IMR-90 (cell line): ENCODE data around the gene ITPRID1. TPM values are rescaled to one million over a fixed set of nuclear protein-coding genes. Genes with fewer than 3 reads are reported as not detected.

Experiments
- ATAC-seq: fragments of 200-7000 bp; cut with Tn5 transposase; 2 replicates; pipeline ENCODE4 v1.9.1; 2020; ENCODE audit warnings: low read depth, mild to moderate bottlenecking, moderate library complexity
- BruUV-seq: library from RNA; stranded (reverse); fragments of 400-500 nt; replicated peaks from 2 replicates; lab custom pipeline; 2021; lab: Mats Ljungman, UMichigan
- CTCF ChIA-PET: fragments of 300-600 bp; formaldehyde crosslinking; extraction: SDS; loops from one replicate; lab custom pipeline; 2021; ENCODE audit warnings: antibody characterized with exemption; lab: Yijun Ruan, JAX
- POLR2A ChIA-PET: fragments of 300-600 bp; sonication (Branson Sonifier 250); formaldehyde crosslinking; loops from one replicate; lab custom pipeline; 2022; ENCODE audit warnings: antibody characterized with exemption; ENCODE audit not compliant: unreplicated experiment; lab: Charles Lee
- DNase-seq: peaks from one replicate; pipeline ENCODE4 v3.0.0; 2013
- H2AFZ ChIP-seq: replicated peaks from 2 replicates; pipeline ENCODE3; 2013; ENCODE audit warnings: low read length, mild to moderate bottlenecking; ENCODE audit not compliant: poor library complexity
- H2AK5ac ChIP-seq: 2 replicates; pipeline ENCODE4 v1.6.1; 2013; ENCODE audit warnings: low read depth, low read length, inconsistent platforms
- H2AK9ac ChIP-seq: replicated peaks from 2 replicates; pipeline ENCODE3; 2013; ENCODE audit warnings: mild to moderate bottlenecking, low read depth, low read length, moderate library complexity; ENCODE audit not compliant: poor library complexity
- H2BK120ac ChIP-seq: 2 replicates; pipeline ENCODE4 v1.6.1; 2013; ENCODE audit warnings: low read depth, low read length, inconsistent platforms
- H2BK15ac ChIP-seq: 3 replicates; pipeline ENCODE4 v1.6.1; 2013; ENCODE audit warnings: low read depth, low read length, inconsistent platforms
- H2BK20ac ChIP-seq: 2 replicates; pipeline ENCODE4 v1.6.1; 2013; ENCODE audit warnings: low read depth, mild to moderate bottlenecking, inconsistent platforms, low read length, moderate library complexity
- H2BK5ac ChIP-seq: 2 replicates; pipeline ENCODE4 v1.6.1; 2013; ENCODE audit warnings: mild to moderate bottlenecking, low read depth, low read length, inconsistent platforms; ENCODE audit not compliant: poor library complexity, severe bottlenecking
- H3K14ac ChIP-seq: replicated peaks from 2 replicates; pipeline ENCODE4 v1.6.1; 2013; ENCODE audit warnings: low read depth, low read length, inconsistent platforms
- H3K18ac ChIP-seq: 2 replicates; pipeline ENCODE4 v1.6.1; 2013; ENCODE audit warnings: low read depth, low read length, control low read depth
- H3K23ac ChIP-seq: 2 replicates; pipeline ENCODE4 v1.6.1; 2013; ENCODE audit warnings: low read depth, low read length, inconsistent platforms
- H3K27ac ChIP-seq: 2 replicates; pipeline ENCODE4 v1.5.1; 2013; ENCODE audit warnings: mild to moderate bottlenecking, control low read depth, low read length; ENCODE audit not compliant: insufficient read depth
- H3K27me3 ChIP-seq: 2 replicates; pipeline ENCODE4 v1.6.1; 2013; ENCODE audit warnings: low read length; ENCODE audit not compliant: control insufficient read depth, insufficient read depth
- H3K36me3 ChIP-seq: 2 replicates; pipeline ENCODE4 v1.6.1; 2013; ENCODE audit warnings: low read length, mixed read lengths; ENCODE audit not compliant: control insufficient read depth, insufficient read depth
- H3K4ac ChIP-seq: 2 replicates; pipeline ENCODE4 v1.6.1; 2013; ENCODE audit warnings: low read depth, low read length, inconsistent platforms
- H3K4me1 ChIP-seq: 2 replicates; pipeline ENCODE4 v1.6.1; 2013; ENCODE audit warnings: low read length, mixed read lengths; ENCODE audit not compliant: control insufficient read depth, insufficient read depth
- H3K4me2 ChIP-seq: 2 replicates; pipeline ENCODE4 v1.6.1; 2013; ENCODE audit warnings: low read depth, mild to moderate bottlenecking, control low read depth, low read length, moderate library complexity
- H3K4me3 ChIP-seq: 2 replicates; pipeline ENCODE4 v1.5.1; 2013; ENCODE audit warnings: low read depth, mild to moderate bottlenecking, control low read depth, low read length, moderate library complexity; ENCODE audit not compliant: insufficient read depth
- H3K56ac ChIP-seq: 2 replicates; pipeline ENCODE4 v1.6.1; 2013; ENCODE audit warnings: low read length, inconsistent platforms; ENCODE audit not compliant: insufficient read depth; ENCODE audit errors: extremely low read depth
- H3K79me1 ChIP-seq, 2 experiments: 2 replicates each; pipeline ENCODE4 v1.6.1; 2013; ENCODE audit warnings: low read length in 2 of 2, inconsistent platforms in 1 of 2, low read depth in 1 of 2
- H3K9ac ChIP-seq: 2 replicates; pipeline ENCODE4 v1.6.1; 2013; ENCODE audit warnings: low read depth, low read length, control low read depth
- H3K9me1 ChIP-seq: 2 replicates; pipeline ENCODE4 v1.6.1; 2013; ENCODE audit warnings: low read length, inconsistent platforms; ENCODE audit not compliant: insufficient read depth
- H3K9me3 ChIP-seq: 2 replicates; pipeline ENCODE4 v1.6.1; 2013; ENCODE audit warnings: low read length; ENCODE audit not compliant: control insufficient read depth, insufficient read depth
- H4K20me1 ChIP-seq: 2 replicates; pipeline ENCODE4 v1.6.1; 2013; ENCODE audit warnings: low read length, inconsistent platforms; ENCODE audit not compliant: insufficient read depth
- H4K5ac ChIP-seq: 2 replicates; pipeline ENCODE4 v1.6.1; 2013; ENCODE audit warnings: mild to moderate bottlenecking, low read depth, low read length, control low read depth
- H4K8ac ChIP-seq, 2 experiments: 2 replicates each; pipeline ENCODE4 v1.6.1; 2013; ENCODE audit warnings: low read depth in 2 of 2, low read length in 2 of 2, control low read depth in 1 of 2, inconsistent platforms in 1 of 2
- H4K91ac ChIP-seq: 2 replicates; pipeline ENCODE4 v1.6.1; 2013; ENCODE audit warnings: low read depth, low read length, inconsistent platforms; ENCODE audit not compliant: insufficient read depth
- BHLHE40 ChIP-seq: fragments of 150-350 bp; IDR thresholded peaks from 2 replicates; pipeline ENCODE4 v1.6.1; 2016; ENCODE audit warnings: mild to moderate bottlenecking, low read depth, low read length
- CEBPB ChIP-seq: IDR thresholded peaks from 2 replicates; pipeline ENCODE4 v1.6.1; 2012; ENCODE audit warnings: low read depth, low read length, improper control_type of control experiment
- MAFK ChIP-seq: IDR thresholded peaks from 2 replicates; pipeline ENCODE4 v1.6.1; 2012; ENCODE audit warnings: low read depth, low read length, improper control_type of control experiment
- MAZ ChIP-seq: IDR thresholded peaks from 2 replicates; pipeline ENCODE4 v1.6.1; 2012; ENCODE audit warnings: low read depth, mild to moderate bottlenecking, low read length, improper control_type of control experiment, moderate library complexity, borderline replicate concordance
- MXI1 ChIP-seq: IDR thresholded peaks from 2 replicates; pipeline ENCODE4 v1.6.1; 2012; ENCODE audit warnings: low read depth, mild to moderate bottlenecking, low read length, moderate library complexity, borderline replicate concordance
- NFE2L2 ChIP-seq: fragments of 150-350 bp; IDR thresholded peaks from 2 replicates; pipeline ENCODE4 v1.6.1; 2016; ENCODE audit warnings: low read depth, mild to moderate bottlenecking, low read length
- POLR2A ChIP-seq: IDR thresholded peaks from 2 replicates; pipeline ENCODE4 v1.6.1; 2012; ENCODE audit warnings: mild to moderate bottlenecking, low read depth, low read length
- RAD21 ChIP-seq: IDR thresholded peaks from 2 replicates; pipeline ENCODE4 v1.6.1; 2012; ENCODE audit warnings: low read length, improper control_type of control experiment
- RCOR1 ChIP-seq: IDR thresholded peaks from 2 replicates; pipeline ENCODE4 v1.6.1; 2012; ENCODE audit warnings: mild to moderate bottlenecking, low read length, improper control_type of control experiment; ENCODE audit not compliant: insufficient replicate concordance
- SMC3 ChIP-seq: fragments of 150-350 bp; IDR thresholded peaks from 2 replicates; pipeline ENCODE4 v1.6.1; 2016; ENCODE audit warnings: low read depth, mild to moderate bottlenecking, antibody characterized with exemption, low read length, moderate library complexity
- WGBS, 2 experiments: methylation state at CpG; one replicate each; pipeline versions ENCODE4 v1.1.5 to v1.1.7; 2013; ENCODE audit warnings: missing lambda C conversion rate in 2 of 2; ENCODE audit not compliant: insufficient read length in 1 of 2; ENCODE audit errors: extremely low coverage in 2 of 2; 5-methylcytosine and 5-hydroxymethylcytosine counted together
- dilution Hi-C: fragments of 300-500 bp; cut with HindIII; formaldehyde crosslinking; loops from one replicate; pipeline ENCODE4 v1.14.3; 2018; ENCODE audit warnings: low sequenced_read_pairs; ENCODE audit not compliant: unreplicated experiment
- in situ Hi-C: fragments of 300-500 bp; cut with MboI; formaldehyde crosslinking; loops from 3 replicates; pipeline ENCODE4 v1.14.3; 2019; ENCODE audit warnings: low sequenced_read_pairs, inconsistent platforms, mixed read lengths
- intact Hi-C: fragments of 100-400 bp; cut with micrococcal nuclease; formaldehyde crosslinking; loops from 2 replicates; pipeline ENCODE4 v1.10.0; 2022
- polyA plus RNA-seq, 3 experiments: library from polyadenylated mRNA; depleted of rRNA; stranded (reverse); fragments of >200 nt; gene quantifications; 2 replicates each; pipeline ENCODE4 v1.2.3, GENCODE V29; 2012; ENCODE audit warnings: low replicate concordance in 1 of 3
- total RNA-seq: library from RNA; depleted of rRNA; stranded (reverse); fragments of >200 nt; gene quantifications from 2 replicates; pipeline ENCODE4 v1.2.3, GENCODE V29; 2012
- TF ChIP-seq, protein P1 (sequence below): conservative IDR thresholded peaks from 2 replicates; pipeline ENCODE4 v1.5.1; 2012; ENCODE audit warnings: mild to moderate bottlenecking, low read depth, low read length, improper control_type of control experiment

Gene ITPRID1
- total and polyA plus RNA-seq, 2 of the 4 experiments (the other 2 are of a cell fraction) = not detected

DNA sequence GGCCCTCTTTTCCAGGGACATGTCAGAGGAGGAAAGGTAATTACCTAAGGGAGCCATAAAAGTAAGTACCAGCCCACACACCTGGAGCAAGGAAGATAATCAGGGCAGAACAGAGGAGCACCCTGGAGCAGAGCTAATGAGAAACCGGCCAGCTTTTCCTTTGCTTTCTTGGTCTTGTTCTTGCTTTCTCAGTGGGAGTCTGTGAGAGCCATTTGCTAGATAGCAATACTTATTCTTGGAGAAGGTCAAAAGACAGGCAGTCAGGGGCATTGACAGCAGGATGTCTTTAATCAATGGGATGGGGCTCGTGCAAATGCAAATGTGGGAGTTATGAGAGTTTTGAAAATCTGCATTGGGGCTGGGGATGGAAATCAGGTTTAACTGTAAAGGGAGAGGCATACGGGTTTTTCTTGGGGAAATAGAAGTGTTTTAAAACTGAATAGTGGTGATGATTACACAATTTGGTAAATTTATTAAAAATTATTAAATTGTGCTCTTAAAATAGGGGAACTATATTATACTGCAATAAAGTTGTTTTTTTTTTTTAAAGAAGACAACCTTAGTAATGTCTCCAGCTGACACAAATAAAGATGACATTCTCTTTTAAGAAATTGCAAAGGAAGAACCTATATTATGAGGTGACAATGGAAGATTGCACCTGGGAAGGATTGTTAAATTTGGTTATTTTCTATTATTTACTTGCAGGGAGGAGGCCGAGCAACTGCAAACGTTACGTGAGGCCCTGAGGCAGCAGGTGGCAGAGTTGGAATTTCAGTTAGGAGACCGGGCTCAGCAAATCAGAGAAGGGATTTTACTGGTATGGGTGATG, 137.6 kb downstream of the ITPRID1 start:
- H3K9me3 ChIP-seq = no peaks in the 10 kb centered on the region
- H3K4me1 ChIP-seq = no peaks in the 10 kb centered on the region
- H3K27me3 ChIP-seq = no peaks in the 10 kb centered on the region; the same call in 1 of the 2 replicates
- BruUV-seq = no TSS peak
- no peaks in the 10 kb centered on the region for H3K9me1 ChIP-seq
- H3K18ac ChIP-seq = no peak overlapping the region
- no peak overlapping the region for H3K14ac ChIP-seq
- H2BK120ac ChIP-seq = no peak overlapping the region
- ATAC-seq (no peak), DNase-seq (no peak)
- POLR2A ChIA-PET = no interaction called here
- H2AK5ac ChIP-seq = no peak overlapping the region
- H3K4me2 ChIP-seq = no peak overlapping the region
- H2AK9ac ChIP-seq = no peak overlapping the region
- no peaks in the 10 kb centered on the region for H3K79me1 ChIP-seq
- H3K56ac ChIP-seq = no peak overlapping the region
- H4K8ac ChIP-seq = no peak overlapping the region
- H3K27ac ChIP-seq = no peak overlapping the region
- in situ Hi-C loops = no loop called here
- H3K4ac ChIP-seq = no peak overlapping the region
- no peaks in the 10 kb centered on the region for H3K36me3 ChIP-seq
- CTCF ChIA-PET = no interaction called here
- H4K5ac ChIP-seq = no peak overlapping the region
- no peak overlapping the region for H4K91ac ChIP-seq
- dilution Hi-C loops = no loop called here
- intact Hi-C loops = no loop called here
- no peak overlapping the region for H3K23ac ChIP-seq
- no peak overlapping the region for H3K4me3 ChIP-seq
- H4K20me1 ChIP-seq = no peaks in the 10 kb centered on the region
- H2BK20ac ChIP-seq = no peak overlapping the region
- H2AFZ ChIP-seq = no peak overlapping the region
- no peak overlapping the region for H2BK15ac ChIP-seq
- H2BK5ac ChIP-seq = no peak overlapping the region
- no peak overlapping the region for H3K9ac ChIP-seq
- WGBS, 2 experiments = no CpG with 5 or more reads among the region's 7 CpGs
- TF ChIP-seq MAZ (no peak), NFE2L2 (no peak), RCOR1 (no peak), MXI1 (no peak), MAFK (no peak), CEBPB (no peak), BHLHE40 (no peak), RAD21 (no peak), SMC3 (no peak), POLR2A (no peak)
- TF ChIP-seq, protein P1, sequence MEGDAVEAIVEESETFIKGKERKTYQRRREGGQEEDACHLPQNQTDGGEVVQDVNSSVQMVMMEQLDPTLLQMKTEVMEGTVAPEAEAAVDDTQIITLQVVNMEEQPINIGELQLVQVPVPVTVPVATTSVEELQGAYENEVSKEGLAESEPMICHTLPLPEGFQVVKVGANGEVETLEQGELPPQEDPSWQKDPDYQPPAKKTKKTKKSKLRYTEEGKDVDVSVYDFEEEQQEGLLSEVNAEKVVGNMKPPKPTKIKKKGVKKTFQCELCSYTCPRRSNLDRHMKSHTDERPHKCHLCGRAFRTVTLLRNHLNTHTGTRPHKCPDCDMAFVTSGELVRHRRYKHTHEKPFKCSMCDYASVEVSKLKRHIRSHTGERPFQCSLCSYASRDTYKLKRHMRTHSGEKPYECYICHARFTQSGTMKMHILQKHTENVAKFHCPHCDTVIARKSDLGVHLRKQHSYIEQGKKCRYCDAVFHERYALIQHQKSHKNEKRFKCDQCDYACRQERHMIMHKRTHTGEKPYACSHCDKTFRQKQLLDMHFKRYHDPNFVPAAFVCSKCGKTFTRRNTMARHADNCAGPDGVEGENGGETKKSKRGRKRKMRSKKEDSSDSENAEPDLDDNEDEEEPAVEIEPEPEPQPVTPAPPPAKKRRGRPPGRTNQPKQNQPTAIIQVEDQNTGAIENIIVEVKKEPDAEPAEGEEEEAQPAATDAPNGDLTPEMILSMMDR = no peak
